ENCODE measurements around the gene CCDC85C. TPM values are rescaled to one million over a fixed set of nuclear protein-coding genes. Genes with fewer than 3 reads are reported as not detected.

Gene CCDC85C
- total and polyA plus RNA-seq, 7 donors, result 1.8 to 21.0 (median 7.9) TPM

GRCh38 chr14:99563749-99564129, 40.3 kb downstream of the CCDC85C start:
- TF ChIP-seq, protein P1, sequence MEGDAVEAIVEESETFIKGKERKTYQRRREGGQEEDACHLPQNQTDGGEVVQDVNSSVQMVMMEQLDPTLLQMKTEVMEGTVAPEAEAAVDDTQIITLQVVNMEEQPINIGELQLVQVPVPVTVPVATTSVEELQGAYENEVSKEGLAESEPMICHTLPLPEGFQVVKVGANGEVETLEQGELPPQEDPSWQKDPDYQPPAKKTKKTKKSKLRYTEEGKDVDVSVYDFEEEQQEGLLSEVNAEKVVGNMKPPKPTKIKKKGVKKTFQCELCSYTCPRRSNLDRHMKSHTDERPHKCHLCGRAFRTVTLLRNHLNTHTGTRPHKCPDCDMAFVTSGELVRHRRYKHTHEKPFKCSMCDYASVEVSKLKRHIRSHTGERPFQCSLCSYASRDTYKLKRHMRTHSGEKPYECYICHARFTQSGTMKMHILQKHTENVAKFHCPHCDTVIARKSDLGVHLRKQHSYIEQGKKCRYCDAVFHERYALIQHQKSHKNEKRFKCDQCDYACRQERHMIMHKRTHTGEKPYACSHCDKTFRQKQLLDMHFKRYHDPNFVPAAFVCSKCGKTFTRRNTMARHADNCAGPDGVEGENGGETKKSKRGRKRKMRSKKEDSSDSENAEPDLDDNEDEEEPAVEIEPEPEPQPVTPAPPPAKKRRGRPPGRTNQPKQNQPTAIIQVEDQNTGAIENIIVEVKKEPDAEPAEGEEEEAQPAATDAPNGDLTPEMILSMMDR (IDR thresholded peaks at IDR 0.05), result no peak
- intact Hi-C loops (cut with DNase I), result loop anchor here (2.0 to 5.0 kb wide), 3 partner anchors 37 to 69 kb away; no protein-coding TSS in a partner anchor
- no peaks in the 10 kb centered on the region for H3K36me3 ChIP-seq (ENCODE audit: insufficient read depth in 1 of 2, low read depth in 1 of 2)
- 69 to 74% (median 70%) methylated on average over 6 of the region's 6 CpGs for WGBS, 3 donors
- no peak for ATAC-seq
- H3K4me3 ChIP-seq, result no peak overlapping the region
- H3K27ac ChIP-seq, result no peak overlapping the region
- H3K4me1 ChIP-seq, result peaks cover 25% of the 10 kb centered on the region
- DNase-seq, result no peak
- no peaks in the 10 kb centered on the region for H3K27me3 ChIP-seq (ENCODE audit: insufficient read depth in 3 of 3, low read length in 2 of 3)
- no peaks in the 10 kb centered on the region for H3K9me3 ChIP-seq

- 25 to 39% (median 29%) methylated on average over 23 of the region's 23 CpGs for WGBS, 3 donors
- intact Hi-C loops (cut with DNase I), result loop anchor here (2.0 to 5.0 kb wide), 2 partner anchors 66 to 69 kb away; no protein-coding TSS in a partner anchor
- no peak overlapping the region for H3K27ac ChIP-seq
Observed at GRCh38 chr14:99562856-99563748, 40.9 kb downstream of the CCDC85C start.

GRCh38 chr14:99561864-99562263, 42.1 kb downstream of the CCDC85C start:
- peaks cover 25% of the 10 kb centered on the region for H3K4me1 ChIP-seq
- 84 to 89% (median 85%) methylated on average over 8 to 10 of the region's 10 CpGs for WGBS, 3 donors

More at GRCh38 chr14:99562856-99563748, 40.9 kb downstream of the CCDC85C start:
- Histone ChIP-seq H3K4me1 (peaks cover 25% of the 10 kb centered on the region), H3K27me3 (ENCODE audit: insufficient read depth in 3 of 3, low read length in 2 of 3) (no peaks in the 10 kb centered on the region), H3K36me3 (ENCODE audit: insufficient read depth in 1 of 2, low read depth in 1 of 2) (no peaks in the 10 kb centered on the region), H3K9me3 (no peaks in the 10 kb centered on the region), H3K4me3 (no peak overlapping the region)
- TF ChIP-seq, protein P1 (IDR thresholded peaks at IDR 0.05), result peak; percentile 47
- DNase-seq (peak; percentile 69 to 81), ATAC-seq (peak; percentile 88 to 93 (median 90))

DNA sequence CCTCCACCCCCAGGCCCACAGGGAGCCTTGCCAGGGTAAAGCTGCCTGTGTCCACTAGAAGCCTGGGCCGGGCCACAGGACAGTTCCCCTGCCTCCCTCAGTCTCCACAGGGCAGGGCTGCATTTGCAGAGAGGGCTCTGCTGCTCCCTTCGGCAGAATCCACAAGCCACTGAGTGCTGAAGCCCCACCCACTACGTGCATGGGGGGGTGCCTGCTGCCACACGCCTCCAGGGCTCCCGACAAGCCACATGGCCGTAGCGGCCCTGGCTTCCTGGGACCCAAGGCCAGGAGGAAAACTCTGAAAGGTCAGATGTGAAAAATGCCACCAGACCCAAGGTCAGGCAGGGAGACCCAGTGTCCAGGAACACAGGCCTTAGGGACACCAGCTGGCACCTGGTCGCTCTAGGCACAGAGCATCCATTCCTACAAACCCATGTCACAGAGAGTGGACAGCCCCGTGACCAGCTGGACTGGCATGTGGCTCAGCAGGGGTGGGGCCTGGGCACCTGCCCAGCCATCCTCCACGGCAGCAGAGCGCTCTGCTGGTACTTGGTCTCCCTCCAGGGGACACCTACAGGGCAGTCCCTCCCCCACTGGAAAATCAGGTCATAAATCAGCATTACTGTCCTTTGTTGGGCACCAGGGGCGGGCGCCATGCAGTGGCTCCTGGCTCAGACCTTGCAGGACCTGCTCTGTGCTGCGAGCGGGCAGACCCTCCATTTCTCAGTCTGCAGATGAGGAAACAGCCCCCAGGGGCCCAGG, 42.9 kb downstream of the CCDC85C start:
- H3K27ac ChIP-seq, result no peak overlapping the region
- DNase-seq (no peak), ATAC-seq (peak; percentile 36 to 74 (median 46))
- H3K27me3 ChIP-seq (ENCODE audit: insufficient read depth in 3 of 3, low read length in 2 of 3), result no peaks in the 10 kb centered on the region
- H3K4me1 ChIP-seq, result peaks cover 18% of the 10 kb centered on the region
- no peaks in the 10 kb centered on the region for H3K36me3 ChIP-seq (ENCODE audit: insufficient read depth in 1 of 2, low read depth in 1 of 2)
- intact Hi-C loops (cut with DNase I), result loop anchor here in 1 of 2 donors (5.0 kb wide), 1 partner anchor 71 kb away; no protein-coding TSS in a partner anchor
- TF ChIP-seq, protein P1 (IDR thresholded peaks at IDR 0.05), result no peak
- WGBS, 3 donors, result 48 to 52% (median 51%) methylated on average over 14 to 15 of the region's 15 CpGs
- no peak overlapping the region for H3K4me3 ChIP-seq
- H3K9me3 ChIP-seq, result no peaks in the 10 kb centered on the region

More at GRCh38 chr14:99561864-99562263, 42.1 kb downstream of the CCDC85C start:
- no peaks in the 10 kb centered on the region for H3K9me3 ChIP-seq
- no peak for ATAC-seq
- no peaks in the 10 kb centered on the region for H3K27me3 ChIP-seq (ENCODE audit: insufficient read depth in 3 of 3, low read length in 2 of 3)
- H3K36me3 ChIP-seq (ENCODE audit: insufficient read depth in 1 of 2, low read depth in 1 of 2), result no peaks in the 10 kb centered on the region
- no peak for DNase-seq
- intact Hi-C loops (cut with DNase I), result loop anchor here (2.0 to 5.0 kb wide), 2 partner anchors 67 to 70 kb away; no protein-coding TSS in a partner anchor
- TF ChIP-seq, protein P1 (IDR thresholded peaks at IDR 0.05), result no peak
- no peak overlapping the region for H3K27ac ChIP-seq
- H3K4me3 ChIP-seq, result no peak overlapping the region
